HUES64 (cell line): Measurements from ENCODE around the gene TOLLIP.

Experiments used
- H3K27ac ChIP-seq: 2 replicates; pipeline ENCODE4 v1.7.0; 2013; ENCODE audit warnings: low read depth, low read length, inconsistent platforms
- H3K27me3 ChIP-seq: 2 replicates; pipeline ENCODE4 v1.6.1; 2013; ENCODE audit warnings: mild to moderate bottlenecking, low read length; ENCODE audit not compliant: insufficient read depth
- H3K36me3 ChIP-seq: 2 replicates; pipeline ENCODE4 v1.6.1; 2013; ENCODE audit warnings: mild to moderate bottlenecking, low read length; ENCODE audit not compliant: insufficient read depth
- H3K4me1 ChIP-seq: 2 replicates; pipeline ENCODE4 v1.6.1; 2013; ENCODE audit warnings: mild to moderate bottlenecking, low read length, moderate library complexity; ENCODE audit not compliant: insufficient read depth
- H3K4me3 ChIP-seq: 2 replicates; pipeline ENCODE4 v1.5.1; 2013; ENCODE audit warnings: mild to moderate bottlenecking, low read length, moderate library complexity
- H3K9ac ChIP-seq: 2 replicates; pipeline ENCODE4 v1.6.1; 2013; ENCODE audit warnings: mild to moderate bottlenecking, low read depth, low read length
- H3K9me3 ChIP-seq: 2 replicates; pipeline ENCODE4 v1.6.1; 2013; ENCODE audit warnings: low read depth, low read length; ENCODE audit not compliant: insufficient read depth
- WGBS: fragments of 150-250, 120-280 bp; methylation state at CpG from one replicate; pipeline ENCODE4 v1.1.7; 2013; ENCODE audit warnings: missing lambda C conversion rate; 5-methylcytosine and 5-hydroxymethylcytosine counted together

TOLLIP gene

DNA sequence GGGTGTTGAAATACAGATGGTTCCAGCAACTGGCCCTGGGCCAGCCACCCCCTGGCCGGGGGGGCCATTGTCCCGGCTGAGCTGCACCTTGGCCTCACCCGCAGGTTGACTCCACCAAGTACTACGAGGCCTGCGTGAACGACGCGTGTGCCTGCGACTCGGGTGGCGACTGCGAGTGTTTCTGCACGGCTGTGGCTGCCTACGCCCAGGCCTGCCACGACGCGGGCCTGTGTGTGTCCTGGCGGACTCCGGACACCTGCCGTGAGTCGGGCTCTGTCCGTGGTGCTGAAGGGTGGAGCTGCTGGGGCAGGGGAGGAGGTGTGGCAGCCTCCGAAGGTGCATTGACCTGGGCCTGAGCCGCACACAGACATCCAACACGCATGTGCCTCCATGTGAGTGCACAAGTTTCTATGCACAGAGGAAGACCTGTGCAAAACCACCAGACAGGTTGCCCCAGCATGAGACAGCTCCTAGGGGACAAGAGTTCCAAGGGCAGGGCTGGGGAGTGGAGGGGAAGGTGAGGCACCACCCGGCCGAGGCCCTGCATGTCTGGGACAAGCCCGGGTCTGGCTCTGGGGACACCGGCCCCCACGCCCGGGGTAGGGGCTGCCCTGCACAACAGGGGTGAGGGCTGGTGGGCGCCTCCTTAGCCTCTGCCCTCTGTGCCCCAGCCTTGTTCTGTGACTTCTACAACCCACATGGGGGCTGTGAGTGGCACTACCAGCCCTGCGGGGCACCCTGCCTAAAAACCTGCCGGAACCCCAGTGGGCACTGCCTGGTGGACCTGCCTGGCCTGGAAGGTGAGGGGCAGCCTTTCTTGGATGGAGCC, 70.5 kb downstream of the TOLLIP start:
- H3K27ac ChIP-seq, result no peak overlapping the region
- WGBS, result 61% methylated on average over 34 of the region's 34 CpGs
- no peaks in the 10 kb centered on the region for H3K27me3 ChIP-seq
- peaks cover 5% of the 10 kb centered on the region; the same call in 1 of the 2 replicates for H3K9me3 ChIP-seq
- no peak overlapping the region for H3K4me3 ChIP-seq
- H3K4me1 ChIP-seq, result no peaks in the 10 kb centered on the region
- no peak overlapping the region for H3K9ac ChIP-seq
- H3K36me3 ChIP-seq, result no peaks in the 10 kb centered on the region

DNA sequence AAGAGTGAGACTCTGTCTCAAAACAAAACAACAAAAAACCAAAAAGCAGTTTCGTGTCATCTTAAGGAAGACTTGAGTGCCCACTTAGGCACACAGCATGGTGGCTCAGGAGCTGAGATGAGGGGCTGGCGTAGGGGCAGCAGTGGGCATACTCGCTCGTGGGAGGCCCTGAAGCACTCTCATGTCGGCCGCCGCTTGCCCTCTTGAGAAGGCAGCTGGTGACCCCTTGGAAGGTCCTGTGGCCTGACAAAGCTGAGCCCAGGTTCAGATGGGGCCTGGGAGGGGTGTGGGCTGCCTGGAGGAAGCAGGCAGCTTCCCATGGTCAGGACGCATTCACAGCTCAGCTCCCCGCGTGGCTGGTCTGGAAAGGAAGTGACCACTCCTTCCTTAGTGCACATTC, 71.6 kb downstream of the TOLLIP start:
- Histone ChIP-seq H3K9ac (no peak overlapping the region), H3K36me3 (no peaks in the 10 kb centered on the region), H3K9me3 (peaks cover 5% of the 10 kb centered on the region; the same call in 1 of the 2 replicates), H3K27ac (no peak overlapping the region), H3K4me1 (no peaks in the 10 kb centered on the region), H3K27me3 (no peaks in the 10 kb centered on the region), H3K4me3 (no peak overlapping the region)
- 86% methylated on average over 10 of the region's 10 CpGs for WGBS

DNA sequence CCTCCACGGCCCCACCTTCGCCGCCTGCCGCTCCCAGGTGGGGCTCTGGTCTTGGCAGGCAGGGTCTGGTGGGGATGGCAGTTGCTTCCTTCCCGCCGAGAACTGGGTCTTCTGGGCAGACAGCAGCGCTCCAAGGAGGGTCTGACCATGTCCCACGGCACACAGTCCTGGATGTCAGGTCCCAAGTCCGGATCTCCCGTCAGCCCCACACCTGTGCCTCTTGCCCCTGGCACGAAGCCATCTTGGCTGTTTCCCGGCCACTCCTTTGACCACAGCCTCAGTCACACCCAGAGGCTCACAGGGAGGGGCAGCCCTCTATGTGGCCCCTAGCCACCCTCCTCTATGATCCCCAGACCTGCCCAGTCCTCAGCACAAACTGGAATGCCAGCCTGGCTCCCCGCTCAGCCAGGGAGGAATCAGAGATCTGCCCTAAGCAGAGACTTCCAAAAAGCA, 72.3 kb downstream of the TOLLIP start:
- no peaks in the 10 kb centered on the region for H3K4me1 ChIP-seq
- no peaks in the 10 kb centered on the region for H3K27me3 ChIP-seq
- no peak overlapping the region for H3K9ac ChIP-seq
- no peak overlapping the region for H3K27ac ChIP-seq
- no peak overlapping the region for H3K4me3 ChIP-seq
- H3K9me3 ChIP-seq, result peaks cover 3% of the 10 kb centered on the region; the same call in 1 of the 2 replicates
- 92% methylated on average over 13 of the region's 13 CpGs for WGBS
- H3K36me3 ChIP-seq, result no peaks in the 10 kb centered on the region

DNA sequence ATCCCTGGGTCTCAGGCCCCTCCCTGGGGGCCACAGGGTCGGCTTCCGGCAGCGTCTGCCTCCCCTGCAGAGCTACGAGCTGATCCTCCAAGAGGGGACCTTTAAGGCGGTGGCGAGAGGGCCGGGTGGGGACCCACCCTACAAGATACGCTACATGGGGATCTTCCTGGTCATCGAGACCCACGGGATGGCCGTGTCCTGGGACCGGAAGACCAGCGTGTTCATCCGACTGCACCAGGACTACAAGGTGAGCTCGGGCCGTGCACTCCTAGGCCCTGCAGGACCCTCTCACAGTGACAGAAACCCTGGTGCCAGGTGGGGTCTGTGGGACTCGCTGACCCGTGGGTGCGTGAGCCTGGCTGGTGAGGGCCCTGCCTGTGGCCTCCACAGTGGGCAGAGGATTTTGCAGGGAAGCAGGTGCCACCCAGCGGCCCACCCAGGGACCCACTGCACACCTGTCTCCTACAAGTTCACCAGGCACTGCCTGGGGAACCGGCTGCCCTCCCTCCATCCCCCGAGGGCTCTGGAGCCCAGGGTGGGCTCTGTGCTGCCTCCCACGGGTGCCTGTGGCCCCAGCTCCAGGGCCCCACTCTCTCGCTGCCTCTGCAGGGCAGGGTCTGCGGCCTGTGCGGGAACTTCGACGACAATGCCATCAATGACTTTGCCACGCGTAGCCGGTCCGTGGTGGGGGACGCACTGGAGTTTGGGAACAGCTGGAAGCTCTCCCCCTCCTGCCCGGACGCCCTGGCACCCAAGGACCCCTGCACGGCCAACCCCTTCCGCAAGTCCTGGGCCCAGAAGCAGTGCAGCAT, 72.9 kb downstream of the TOLLIP start:
- H3K27ac ChIP-seq, result no peak overlapping the region
- no peak overlapping the region for H3K9ac ChIP-seq
- WGBS, result 92% methylated on average over 37 of the region's 37 CpGs
- H3K36me3 ChIP-seq, result no peaks in the 10 kb centered on the region
- no peaks in the 10 kb centered on the region for H3K9me3 ChIP-seq
- H3K4me3 ChIP-seq, result no peak overlapping the region
- H3K4me1 ChIP-seq, result no peaks in the 10 kb centered on the region
- no peaks in the 10 kb centered on the region for H3K27me3 ChIP-seq

DNA sequence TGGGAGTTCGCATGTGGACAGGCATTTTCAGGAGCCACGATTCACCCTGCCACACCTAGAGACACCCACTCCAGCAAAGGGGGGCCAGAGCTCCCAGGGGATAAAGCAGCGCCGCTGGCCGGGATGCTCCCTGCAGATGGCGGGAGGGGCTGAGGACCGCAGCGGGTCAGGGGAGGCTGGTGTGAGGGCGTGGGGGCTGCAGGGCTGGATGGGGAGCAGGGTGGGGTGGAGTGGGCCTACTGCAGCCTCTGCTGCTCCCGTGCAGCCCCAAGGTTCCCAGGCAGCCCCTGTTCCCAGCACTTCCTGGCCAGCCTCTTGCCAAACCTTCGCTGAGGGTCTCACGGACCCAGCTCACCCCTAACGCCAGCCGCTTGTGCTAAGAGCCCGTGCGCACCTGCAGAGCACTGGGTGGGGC, 73.5 kb downstream of the TOLLIP start:
- H3K27me3 ChIP-seq, result no peaks in the 10 kb centered on the region
- H3K27ac ChIP-seq, result no peak overlapping the region
- no peaks in the 10 kb centered on the region for H3K4me1 ChIP-seq
- no peaks in the 10 kb centered on the region for H3K36me3 ChIP-seq
- H3K9me3 ChIP-seq, result no peaks in the 10 kb centered on the region
- 90% methylated on average over 16 of the region's 16 CpGs for WGBS
- no peak overlapping the region for H3K4me3 ChIP-seq
- no peak overlapping the region for H3K9ac ChIP-seq

DNA sequence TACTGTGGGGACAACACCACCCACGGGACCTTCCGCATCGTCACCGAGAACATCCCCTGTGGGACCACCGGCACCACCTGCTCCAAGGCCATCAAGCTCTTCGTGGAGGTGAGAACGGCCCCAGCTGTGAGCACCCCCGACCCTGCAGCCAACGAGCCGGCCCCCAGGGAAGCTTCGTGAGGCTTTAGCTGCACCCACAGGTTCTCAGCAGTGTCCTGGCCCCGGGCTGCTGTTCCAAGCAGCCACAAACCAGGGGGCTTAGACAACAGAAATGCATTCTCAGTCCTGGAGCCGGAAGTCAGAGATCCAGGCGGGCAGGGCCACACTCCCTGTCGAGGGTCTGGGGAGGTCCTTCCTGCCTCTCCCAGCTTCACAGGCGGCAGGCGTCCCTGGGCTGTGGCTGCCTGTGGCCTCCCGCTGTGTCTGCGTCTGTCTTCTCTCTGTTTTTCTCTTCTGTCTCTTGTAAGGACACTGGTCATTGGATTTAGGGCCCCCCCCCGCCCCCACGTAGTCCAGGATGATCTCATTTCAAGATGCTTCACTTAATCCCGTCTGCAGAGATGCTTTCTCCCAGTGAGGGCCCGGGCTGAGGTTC, 74.0 kb downstream of the TOLLIP start:
- Histone ChIP-seq H3K27me3 (no peaks in the 10 kb centered on the region), H3K9me3 (no peaks in the 10 kb centered on the region), H3K4me3 (no peak overlapping the region), H3K36me3 (no peaks in the 10 kb centered on the region), H3K27ac (no peak overlapping the region), H3K4me1 (no peaks in the 10 kb centered on the region), H3K9ac (no peak overlapping the region)
- 80% methylated on average over 23 of the region's 23 CpGs for WGBS

DNA sequence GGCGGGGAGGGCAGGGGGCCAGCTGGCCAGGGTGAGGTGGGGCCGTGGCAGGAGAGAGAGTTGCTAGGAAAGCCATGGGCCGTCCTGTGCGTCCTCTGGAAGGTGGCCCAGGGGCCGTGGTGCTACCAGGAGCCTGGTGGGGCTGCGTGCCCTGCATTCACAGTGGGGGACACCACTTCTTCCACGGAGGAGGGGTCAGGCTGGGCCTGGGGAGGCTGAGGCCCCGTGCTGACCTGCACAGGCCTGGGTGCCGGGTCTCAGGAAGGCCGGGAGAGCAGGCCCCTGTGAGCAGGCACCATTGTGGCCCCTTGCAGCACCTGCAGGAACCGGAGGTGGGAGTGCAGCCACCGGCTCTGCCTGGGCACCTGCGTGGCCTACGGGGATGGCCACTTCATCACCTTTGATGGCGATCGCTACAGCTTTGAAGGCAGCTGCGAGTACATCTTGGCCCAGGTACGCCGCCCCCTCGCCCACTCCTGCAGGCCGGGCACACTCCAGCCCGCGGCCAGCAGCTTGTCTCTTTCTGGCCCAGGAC, 74.6 kb downstream of the TOLLIP start:
- 92% methylated on average over 23 of the region's 23 CpGs for WGBS
- Histone ChIP-seq H3K27ac (no peak overlapping the region), H3K4me3 (no peak overlapping the region), H3K4me1 (no peaks in the 10 kb centered on the region), H3K36me3 (no peaks in the 10 kb centered on the region), H3K9ac (no peak overlapping the region), H3K9me3 (no peaks in the 10 kb centered on the region), H3K27me3 (no peaks in the 10 kb centered on the region)

DNA sequence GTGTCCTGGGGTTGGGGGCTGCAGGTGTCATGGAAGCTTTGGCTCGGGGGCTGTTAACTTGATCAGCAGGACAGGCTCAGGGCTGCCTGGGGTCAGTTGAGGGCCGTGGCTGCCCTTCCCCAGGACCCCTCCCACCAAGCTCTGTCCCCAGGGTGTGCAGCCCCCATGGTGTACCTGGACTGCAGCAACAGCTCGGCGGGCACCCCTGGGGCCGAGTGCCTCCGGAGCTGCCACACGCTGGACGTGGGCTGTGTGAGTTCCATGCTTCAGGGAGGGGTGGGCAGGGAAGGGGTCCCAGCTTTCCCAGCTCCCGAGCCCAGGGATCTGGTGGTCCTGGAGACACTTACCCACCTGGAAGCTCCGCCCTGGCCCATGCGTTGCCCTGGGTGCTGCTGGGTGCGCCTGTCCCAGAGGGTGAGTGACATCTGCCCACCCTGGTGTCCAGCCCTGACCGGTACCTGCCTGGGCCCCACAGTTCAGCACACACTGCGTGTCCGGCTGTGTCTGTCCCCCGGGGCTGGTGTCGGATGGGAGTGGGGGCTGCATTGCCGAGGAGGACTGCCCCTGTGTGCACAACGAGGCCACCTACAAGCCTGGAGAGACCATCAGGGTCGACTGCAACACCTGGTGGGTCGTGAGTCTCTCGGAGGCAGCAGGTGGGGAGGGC, 75.2 kb downstream of the TOLLIP start:
- Histone ChIP-seq H3K4me1 (no peaks in the 10 kb centered on the region), H3K9ac (no peak overlapping the region), H3K27ac (no peak overlapping the region), H3K27me3 (no peaks in the 10 kb centered on the region), H3K4me3 (no peak overlapping the region), H3K36me3 (no peaks in the 10 kb centered on the region), H3K9me3 (no peaks in the 10 kb centered on the region)
- WGBS, result 88% methylated on average over 22 of the region's 22 CpGs

DNA sequence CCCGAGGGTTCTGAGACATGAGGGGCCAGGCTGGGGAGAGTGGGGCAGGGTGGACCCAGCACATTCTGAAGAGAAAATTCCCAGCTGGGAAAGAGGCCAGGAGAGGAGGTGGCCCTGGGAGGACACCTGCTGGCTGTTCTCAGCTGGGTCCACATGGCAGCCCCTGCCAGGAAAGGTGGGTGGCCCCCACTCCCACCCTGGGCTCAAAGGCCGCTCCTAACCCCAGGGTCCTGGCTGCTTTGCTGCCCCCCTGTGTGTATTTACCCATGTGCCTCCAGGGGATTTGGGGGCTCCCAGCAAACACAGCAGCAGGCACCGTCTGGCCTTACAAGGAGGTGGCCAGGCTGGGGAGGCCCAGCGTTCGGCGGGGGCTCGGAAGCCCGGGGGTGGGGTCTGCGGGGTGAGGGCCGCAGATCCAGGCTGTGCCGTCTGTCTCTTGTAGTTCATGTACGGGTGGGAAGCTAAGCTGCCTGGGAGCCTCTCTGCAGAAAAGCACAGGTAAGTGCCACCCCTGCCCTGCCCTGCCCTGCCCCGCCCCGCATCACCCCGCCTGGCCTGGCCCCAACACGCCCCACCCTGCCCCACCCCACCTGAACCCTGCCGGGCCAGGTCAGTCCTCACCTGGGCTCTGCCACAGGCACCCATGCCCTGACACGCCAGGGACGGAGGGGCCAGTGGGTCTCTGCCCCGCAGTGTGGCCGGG, 75.9 kb downstream of the TOLLIP start:
- Histone ChIP-seq H3K27me3 (no peaks in the 10 kb centered on the region), H3K4me1 (no peaks in the 10 kb centered on the region), H3K36me3 (no peaks in the 10 kb centered on the region), H3K27ac (no peak overlapping the region), H3K4me3 (no peak overlapping the region), H3K9me3 (no peaks in the 10 kb centered on the region), H3K9ac (no peak overlapping the region)
- 91% methylated on average over 21 of the region's 21 CpGs for WGBS

DNA sequence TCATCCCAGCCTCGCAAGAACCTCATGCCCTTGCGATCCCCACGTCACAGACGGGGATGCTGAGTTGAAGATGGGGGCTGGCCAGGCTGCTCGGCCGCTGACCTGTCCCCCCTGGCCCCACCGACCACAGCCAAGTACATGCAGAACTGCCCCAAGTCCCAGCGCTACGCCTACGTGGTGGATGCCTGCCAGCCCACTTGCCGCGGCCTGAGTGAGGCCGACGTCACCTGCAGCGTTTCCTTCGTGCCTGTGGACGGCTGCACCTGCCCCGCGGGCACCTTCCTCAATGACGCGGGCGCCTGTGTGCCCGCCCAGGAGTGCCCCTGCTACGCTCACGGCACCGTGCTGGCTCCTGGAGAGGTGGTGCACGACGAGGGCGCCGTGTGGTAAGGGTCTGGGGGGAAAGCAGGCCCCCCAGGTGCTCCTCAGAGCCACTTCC, 76.5 kb downstream of the TOLLIP start:
- Histone ChIP-seq H3K27me3 (no peaks in the 10 kb centered on the region), H3K27ac (no peak overlapping the region), H3K9ac (no peak overlapping the region), H3K36me3 (no peaks in the 10 kb centered on the region), H3K4me3 (no peak overlapping the region), H3K4me1 (no peaks in the 10 kb centered on the region), H3K9me3 (no peaks in the 10 kb centered on the region)
- 93% methylated on average over 30 of the region's 30 CpGs for whole genome bisulfite sequencing
